GM12878 (cell line): ENCODE results near the gene SPDYC. TPM values are rescaled to one million over a fixed set of nuclear protein-coding genes. Genes with fewer than 3 reads are reported as not detected.

Source experiments
- ATAC-seq: fragments of 200-7000 bp; cut with Tn5 transposase; 3 replicates; pipeline ENCODE4 v1.9.1; 2020; ENCODE audit warnings: mild to moderate bottlenecking, moderate library complexity
- BruUV-seq: library from RNA; stranded (reverse); fragments of 400-500 nt; replicated peaks from 2 replicates; lab custom pipeline; 2021; lab: Mats Ljungman, UMichigan
- CTCF ChIA-PET: fragments of 300-600 bp; sonication (Branson Sonifier 250); formaldehyde crosslinking; extraction: SDS; loops from one replicate; lab custom pipeline; 2021; ENCODE audit warnings: inconsistent platforms; lab: Yijun Ruan, JAX
- POLR2A ChIA-PET: fragments of 350-600 bp; formaldehyde crosslinking; extraction: SDS; loops from one replicate; lab custom pipeline; 2021; ENCODE audit warnings: inconsistent platforms; lab: Charles Lee
- RAD21 ChIA-PET: fragments of 300-600 bp; sonication (Branson Sonifier 250); formaldehyde crosslinking; loops from one replicate; lab custom pipeline; 2023; ENCODE audit warnings: antibody characterized with exemption; ENCODE audit not compliant: unreplicated experiment; lab: Charles Lee
- SMC1A ChIA-PET: fragments of 300-600 bp; sonication (Branson Sonifier 250); formaldehyde crosslinking; loops from one replicate; lab custom pipeline; 2023; ENCODE audit not compliant: unreplicated experiment, uncharacterized antibody; lab: Charles Lee
- DNase-seq: peaks from one replicate; pipeline ENCODE4 v3.0.0-alpha.2; 2011; ENCODE audit warnings: low read depth, low spot score
- FAIRE-seq: peaks from 3 replicates; lab custom pipeline; 2011; peaks lifted over from hg19 to GRCh38; lab: Jason Lieb, UNC
- H2AFZ ChIP-seq: 2 replicates; pipeline ENCODE4 v1.6.0; 2011; ENCODE audit warnings: low read depth, low read length, control low read depth; ENCODE audit not compliant: control insufficient read depth
- H3K27ac ChIP-seq: 2 replicates; pipeline ENCODE4 v1.5.1; 2011; ENCODE audit warnings: control low read depth; ENCODE audit not compliant: control insufficient read depth, insufficient read depth
- H3K27me3 ChIP-seq, 2 experiments: replicated peaks in 1 of 2; 2 replicates each; pipeline versions ENCODE4 v1.6.0 to v1.6.1; 2011; ENCODE audit warnings: low read length in 1 of 2; ENCODE audit not compliant: control insufficient read depth in 2 of 2, insufficient read depth in 2 of 2
- H3K36me3 ChIP-seq, 2 experiments: 2 replicates each; pipeline ENCODE4 v1.5.1; 2011; ENCODE audit warnings: low read length in 1 of 2; ENCODE audit not compliant: control insufficient read depth in 2 of 2, insufficient read depth in 2 of 2
- H3K4me1 ChIP-seq: 2 replicates; pipeline ENCODE4 v1.6.1; 2011; ENCODE audit warnings: mild to moderate bottlenecking, low read length, moderate library complexity, mixed read lengths; ENCODE audit not compliant: control insufficient read depth, insufficient read depth
- H3K4me2 ChIP-seq: 2 replicates; pipeline ENCODE4 v1.6.0; 2011; ENCODE audit warnings: control low read depth; ENCODE audit not compliant: control insufficient read depth, insufficient read depth
- H3K4me3 ChIP-seq: fragments of 200-600 bp; sonication (generic); 2 replicates; pipeline ENCODE4 v1.5.1; 2016
- H3K79me2 ChIP-seq: 2 replicates; pipeline ENCODE4 v1.6.0; 2011; ENCODE audit warnings: low read length; ENCODE audit not compliant: control insufficient read depth, insufficient read depth
- H3K9ac ChIP-seq: 2 replicates; pipeline ENCODE4 v1.8.0; 2011; ENCODE audit warnings: low read length, control low read depth, mixed read lengths; ENCODE audit not compliant: control insufficient read depth, insufficient read depth
- H3K9me3 ChIP-seq: replicated peaks from 3 replicates; pipeline ENCODE4 v1.5.1; 2011; ENCODE audit warnings: mild to moderate bottlenecking, low read length; ENCODE audit not compliant: control insufficient read depth, insufficient read depth
- H4K20me1 ChIP-seq: 2 replicates; pipeline ENCODE4 v1.6.0; 2011; ENCODE audit not compliant: control insufficient read depth, insufficient read depth
- CUX1 ChIP-seq: IDR thresholded peaks from 2 replicates; pipeline ENCODE4 v1.6.1; 2012; ENCODE audit warnings: improper control_type of control experiment, low read depth, low read length; ENCODE audit not compliant: insufficient replicate concordance
- EED ChIP-seq: sonication (generic); IDR thresholded peaks from 2 replicates; pipeline ENCODE4 v1.6.1; 2016; ENCODE audit warnings: antibody characterized with exemption, low read depth
- FOXK2 ChIP-seq: fragments of 450-650 bp; IDR thresholded peaks from 2 replicates; pipeline ENCODE4 v1.6.1; 2017; ENCODE audit warnings: mild to moderate bottlenecking, moderate library complexity
- HCFC1 ChIP-seq: fragments of 150-350 bp; IDR thresholded peaks from 2 replicates; pipeline ENCODE4 v1.6.1; 2014; ENCODE audit warnings: low read length
- IKZF2 ChIP-seq, 2 experiments: fragments of 450-650 bp; IDR thresholded peaks; 2 replicates each; pipeline ENCODE4 v1.6.1; 2017; ENCODE audit warnings: mild to moderate bottlenecking in 2 of 2, moderate library complexity in 2 of 2
- JUNB ChIP-seq: IDR thresholded peaks from 2 replicates; pipeline ENCODE4 v1.6.1; 2016; ENCODE audit warnings: antibody characterized with exemption, mild to moderate bottlenecking
- MYB ChIP-seq: fragments of 150-350 bp; IDR thresholded peaks from 2 replicates; pipeline ENCODE4 v1.6.1; 2014; ENCODE audit warnings: mild to moderate bottlenecking, low read depth, low read length, borderline replicate concordance
- POLR2A ChIP-seq: IDR thresholded peaks from 2 replicates; pipeline ENCODE4 v1.6.1; 2011; ENCODE audit warnings: low read depth, mild to moderate bottlenecking, low read length
- RUNX3 ChIP-seq: IDR thresholded peaks from 2 replicates; pipeline ENCODE4 v1.6.1; 2012; ENCODE audit warnings: low read length, inconsistent platforms
- YY1 ChIP-seq: IDR thresholded peaks from 2 replicates; pipeline ENCODE4 v1.6.1; 2011; ENCODE audit warnings: low read depth, mild to moderate bottlenecking, low read length
- ZNF687 ChIP-seq: fragments of 450-650 bp; IDR thresholded peaks from 2 replicates; pipeline ENCODE4 v1.6.1; 2017; ENCODE audit warnings: mild to moderate bottlenecking, moderate library complexity
- WGBS: methylation state at CpG from one replicate; pipeline ENCODE4 v1.1.6; 2016; ENCODE audit warnings: low lambda C conversion rate; ENCODE audit not compliant: insufficient replicate concordance, insufficient coverage; ENCODE audit errors: missing lambda C conversion rate; 5-methylcytosine and 5-hydroxymethylcytosine counted together
- in situ Hi-C: fragments of 300-500 bp; cut with MboI; formaldehyde crosslinking; loops from 9 replicates; pipeline ENCODE4 v1.14.3; 2018; ENCODE audit warnings: mixed read lengths
- intact Hi-C: fragments of 100-400 bp; cut with micrococcal nuclease; formaldehyde crosslinking; loops from one replicate; pipeline ENCODE4 v1.14.2; 2022; ENCODE audit not compliant: unreplicated experiment
- polyA plus RNA-seq, 11 experiments: library from polyadenylated mRNA; depleted of rRNA in 4 of 11; unstranded in 6 of 11; stranded (reverse) in 5 of 11; fragments of >200 nt; fragmentation: Nextera tagmentation in 4 of 11; fragmentation: Illumina TruSeq in 1 of 11; extraction: Ambion mirVana in 4 of 11; extraction: Trizol in 1 of 11; gene quantifications; 1 replicate in 1 of 11; 2 replicates in 10 of 11; pipeline versions ENCODE4 v1.2.1 to v1.2.3, GENCODE V29; 2011 to 2016; ENCODE audit warnings: inconsistent platforms in 2 of 11, missing spikeins in 2 of 11, low read depth in 1 of 11
- total RNA-seq, 4 experiments: library from RNA; depleted of rRNA in 3 of 4; stranded (reverse); fragments of >200 nt in 3 of 4; fragmentation: Illumina TruSeq in 1 of 4; extraction: Trizol in 1 of 4; gene quantifications; 2 replicates each; pipeline versions ENCODE4 v1.2.1 to v1.2.3, GENCODE V29; 2013 to 2021

The SPDYC gene
- total and polyA plus RNA-seq, 10 of the 15 experiments (the other 5 are each of a cell fraction or from before 2014, with no cell fraction given) = not detected

DNA sequence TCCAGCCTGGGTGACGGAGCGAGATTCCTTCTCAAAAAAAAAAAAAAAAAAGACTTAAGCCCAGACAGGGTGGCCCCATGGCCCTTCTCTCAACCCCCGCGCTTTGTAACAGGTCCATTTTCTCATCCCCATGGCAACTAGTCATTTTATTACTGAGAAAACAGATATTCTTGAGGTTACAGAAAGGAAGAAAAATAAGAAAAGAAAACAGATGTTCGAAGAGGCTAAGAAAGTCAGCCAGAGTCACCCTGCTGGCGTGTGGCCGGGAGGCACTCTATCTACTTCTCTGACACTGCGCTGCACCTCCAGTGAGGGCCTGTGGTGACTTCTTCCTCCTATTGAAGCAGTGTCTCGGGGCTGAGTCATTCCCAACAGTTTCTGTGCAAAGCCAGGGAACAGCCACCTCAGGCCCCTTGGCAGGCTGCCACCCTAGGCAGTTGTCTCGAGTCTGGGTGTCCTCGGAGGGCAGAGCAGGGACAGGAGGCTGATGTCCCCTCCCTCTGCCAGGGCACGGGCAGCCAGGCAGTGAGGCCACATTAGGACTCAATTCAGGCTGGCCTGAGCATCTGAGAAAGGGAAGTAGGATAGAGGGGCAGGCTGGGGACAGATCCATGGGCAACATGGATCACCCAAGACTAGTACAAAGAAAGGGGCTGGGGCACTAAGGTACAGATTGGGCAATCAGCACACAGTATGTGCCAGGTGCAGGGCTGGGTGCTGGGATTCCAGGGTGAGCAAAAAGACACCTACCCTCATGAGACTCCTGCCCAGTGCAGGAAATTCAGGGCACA is 19.3 kb upstream of the SPDYC start:
- 40% methylated on average over 11 of the region's 12 CpGs for WGBS
- no TSS peak for BruUV-seq
- Histone ChIP-seq H3K9me3 (no peaks in the 10 kb centered on the region), H3K79me2 (no peaks in the 10 kb centered on the region), H3K27ac (peak overlapping the region; percentile 82), H3K36me3 (no peaks in the 10 kb centered on the region), H3K4me2 (peak overlapping the region; percentile 91), H3K4me3 (no peak overlapping the region), H4K20me1 (no peaks in the 10 kb centered on the region), H3K27me3 (no peaks in the 10 kb centered on the region; a peak in 1 of 4 replicates), H3K9ac (peak overlapping the region; percentile 35), H2AFZ (peak overlapping the region; percentile 92), H3K4me1 (peaks cover 29% of the 10 kb centered on the region)
- CTCF ChIA-PET = interaction anchor here (0.7 kb wide), 1 partner anchor 187 kb away, joined by 3 read pairs; no protein-coding TSS in a partner anchor
- FAIRE-seq (peak; percentile 59), DNase-seq (peak; percentile 27), ATAC-seq (peak; percentile 83)
- SMC1A ChIA-PET = interaction anchor here (0.6 kb wide), 1 partner anchor 92 kb away, joined by 3 read pairs; no protein-coding TSS in a partner anchor
- in situ Hi-C loops (no loop called here), intact Hi-C loops (no loop called here)
- peak in 1 of 2 experiments; percentile 38; a peak in 1 of 4 replicates for TF ChIP-seq IKZF2 (IDR thresholded peaks at IDR 0.05)
- 0 out of 2 replicates have a peak, but pooled peaks have one; percentile 5 for TF ChIP-seq YY1
- no peak for TF ChIP-seq HCFC1
- peak; percentile 58 for TF ChIP-seq RUNX3
- no peak for TF ChIP-seq MYB
- TF ChIP-seq JUNB = peak; percentile 37; the same call in 1 of the 2 replicates
- no peak for TF ChIP-seq FOXK2
- TF ChIP-seq POLR2A = peak; percentile 40; the same call in 1 of the 2 replicates
- no peak for TF ChIP-seq ZNF687
- TF ChIP-seq CUX1 = no peak
- peak; percentile 83 for TF ChIP-seq EED
- POLR2A ChIA-PET = no interaction called here
- RAD21 ChIA-PET = no interaction called here
